ENCODE data around the gene TUBE1.
"Not testable (repeated sequence)": the region's sequence is repeated elsewhere in the genome, so short reads cannot be mapped to it uniquely, and the experiment has no call there.

Gene TUBE1

GRCh38 chr6:112062966-112063365 lies 24.3 kb downstream of the TUBE1 start:
- no peak for DNase-seq (ENCODE audit: low spot score)

- no peak for DNase-seq (ENCODE audit: low spot score)
Observed at GRCh38 chr6:112061605-112062004, 25.7 kb downstream of the TUBE1 start.

DNA sequence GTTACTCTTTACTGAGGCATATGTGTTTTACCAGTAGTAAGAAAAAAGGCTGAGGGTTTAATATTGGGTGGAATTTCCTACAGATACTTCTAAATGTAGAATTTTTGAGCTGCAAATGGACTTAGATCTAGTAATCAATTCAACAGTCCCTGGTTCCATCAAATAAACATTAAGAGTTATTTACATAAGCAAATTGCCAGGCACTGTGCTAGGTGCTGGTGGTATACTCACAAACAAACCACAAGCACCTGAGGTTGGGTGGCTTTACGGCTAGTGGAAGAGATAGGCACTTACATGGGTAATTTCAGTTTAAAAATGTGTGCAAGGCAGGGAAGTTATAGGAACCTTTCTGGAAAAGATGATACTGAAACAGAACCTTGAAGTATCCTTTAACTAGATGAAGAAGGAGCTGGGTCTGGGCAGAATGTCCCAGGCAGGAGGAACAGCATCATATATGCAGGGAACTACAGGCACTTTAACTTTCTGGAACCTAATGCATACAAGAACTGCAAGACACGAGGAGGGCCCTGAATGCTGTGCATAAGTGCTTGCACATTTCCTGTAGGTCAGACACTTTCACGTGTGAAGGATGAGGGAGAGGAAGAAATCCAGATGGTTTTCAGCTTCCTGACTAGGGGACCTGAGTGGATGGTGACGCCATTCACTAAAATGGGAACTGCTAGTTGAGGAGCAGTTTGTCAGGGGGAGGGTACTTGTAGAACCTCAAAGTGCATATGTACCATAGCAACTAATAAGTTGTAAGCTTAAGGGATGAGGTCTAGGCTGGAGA lies 28.8 kb downstream of the TUBE1 start:
- no peak for DNase-seq (ENCODE audit: low spot score)

GRCh38 chr6:112054555-112055190 lies 32.6 kb downstream of the TUBE1 start:
- DNase-seq (ENCODE audit: low spot score): no peak

DNA sequence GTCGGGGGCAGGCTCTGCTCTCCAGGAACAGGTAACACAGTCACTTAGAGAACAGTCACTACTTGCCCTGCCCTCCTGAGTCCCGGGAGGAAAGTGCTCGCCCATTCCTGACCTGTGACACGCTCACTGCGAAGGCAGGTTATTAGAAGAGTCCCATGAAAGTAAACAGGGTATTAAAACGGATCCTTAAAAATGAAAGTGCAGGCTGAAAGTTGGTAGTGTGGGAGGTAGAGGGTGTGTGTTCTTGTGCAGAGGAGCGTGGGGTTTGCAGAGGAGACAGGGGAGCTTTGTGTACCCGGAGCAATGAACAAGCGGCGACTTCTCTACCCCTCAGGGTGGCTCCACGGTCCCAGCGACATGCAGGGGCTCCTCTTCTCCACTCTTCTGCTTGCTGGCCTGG lies 33.3 kb downstream of the TUBE1 start, which contains the start of gene CCN6:
Gene CCN6, plus strand, starts transcription at position 104 of the 400 bp plus-strand sequence. Its CDS starts 254 bp downstream, at position 358.
- DNase-seq (ENCODE audit: low spot score): no peak

- not testable (repeated sequence) for DNase-seq (ENCODE audit: low spot score)
Observed at GRCh38 chr6:112051251-112051740, 36.0 kb downstream of the TUBE1 start.

GRCh38 chr6:112050429-112050828 lies 36.9 kb downstream of the TUBE1 start:
- no peak for DNase-seq (ENCODE audit: low spot score)

DNA sequence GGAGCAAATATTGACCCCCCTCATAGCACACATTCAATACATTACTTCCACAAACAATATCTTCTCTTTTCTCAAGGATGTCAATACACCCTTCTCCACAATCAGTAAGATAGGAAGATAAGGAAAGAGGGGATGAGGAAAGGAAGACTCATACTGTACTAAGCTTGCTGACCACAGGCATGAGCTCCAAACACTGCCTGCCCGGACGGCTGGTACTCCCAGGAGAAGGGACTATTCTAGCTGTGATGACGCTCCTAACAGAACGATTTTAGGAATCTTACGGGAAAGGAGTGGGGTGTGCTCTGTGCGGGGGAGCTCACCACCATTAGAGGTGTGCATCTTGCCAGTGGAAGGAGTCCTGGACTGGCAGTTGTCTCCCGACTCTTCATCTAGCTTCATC lies 37.3 kb downstream of the TUBE1 start:
- DNase-seq (ENCODE audit: low spot score): no peak

DNA sequence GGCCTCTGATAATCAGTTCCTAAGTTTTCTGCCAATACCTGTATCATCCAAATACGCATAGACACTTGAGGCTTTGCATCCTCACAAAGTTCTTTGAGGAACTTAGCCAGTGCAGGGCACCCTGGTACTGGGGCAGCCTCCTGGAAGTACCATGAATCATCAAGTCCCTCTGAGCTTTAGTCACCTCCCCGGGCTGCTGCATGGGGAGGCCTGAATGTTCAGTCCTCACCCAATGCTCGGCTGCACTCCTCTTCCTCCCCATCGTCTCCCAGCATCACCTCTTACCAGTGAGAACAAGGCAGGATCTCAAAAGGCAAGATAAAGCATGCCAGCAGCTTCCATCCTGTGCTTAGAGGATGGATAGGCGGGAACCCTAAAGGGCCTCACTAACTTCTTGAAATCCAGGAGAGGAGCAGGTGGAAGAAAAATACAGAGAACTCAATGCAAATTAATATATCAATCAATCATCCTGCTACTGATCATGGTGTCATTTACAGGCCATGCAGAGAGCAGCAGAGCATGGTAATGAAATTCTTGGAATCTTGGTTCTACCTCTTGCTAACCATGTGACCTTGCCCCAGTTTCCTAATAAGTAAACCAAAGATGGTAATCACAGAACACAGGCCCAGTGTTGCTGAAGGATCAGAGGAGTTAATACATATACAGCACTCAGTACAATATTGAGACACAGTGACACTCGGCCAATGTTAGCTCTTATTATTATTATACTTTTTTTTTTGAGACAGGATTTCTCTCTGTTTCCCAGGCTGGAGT lies 38.1 kb downstream of the TUBE1 start:
- DNase-seq (ENCODE audit: low spot score): no peak

DNA sequence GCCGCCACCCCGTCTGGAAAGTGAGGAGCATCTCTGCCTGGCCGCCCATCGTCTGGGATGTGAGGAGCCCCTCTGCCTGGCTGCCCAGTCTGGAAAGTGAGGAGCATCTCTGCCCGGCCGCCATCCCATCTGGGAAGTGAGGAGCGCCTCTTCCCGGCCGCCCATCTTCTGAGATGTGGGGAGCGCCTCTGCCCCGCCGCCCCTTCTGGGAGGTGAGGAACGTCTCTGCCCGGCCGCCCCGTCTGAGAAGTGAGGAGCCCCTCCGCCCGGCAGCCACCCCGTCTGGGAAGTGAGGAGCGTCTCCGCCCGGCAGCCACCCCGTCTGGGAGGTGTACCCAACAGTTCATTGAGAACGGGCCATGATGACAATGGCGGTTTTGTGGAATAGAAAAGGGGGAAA lies 39.8 kb downstream of the TUBE1 start:
- not testable (repeated sequence) for DNase-seq (ENCODE audit: low spot score)

DNA sequence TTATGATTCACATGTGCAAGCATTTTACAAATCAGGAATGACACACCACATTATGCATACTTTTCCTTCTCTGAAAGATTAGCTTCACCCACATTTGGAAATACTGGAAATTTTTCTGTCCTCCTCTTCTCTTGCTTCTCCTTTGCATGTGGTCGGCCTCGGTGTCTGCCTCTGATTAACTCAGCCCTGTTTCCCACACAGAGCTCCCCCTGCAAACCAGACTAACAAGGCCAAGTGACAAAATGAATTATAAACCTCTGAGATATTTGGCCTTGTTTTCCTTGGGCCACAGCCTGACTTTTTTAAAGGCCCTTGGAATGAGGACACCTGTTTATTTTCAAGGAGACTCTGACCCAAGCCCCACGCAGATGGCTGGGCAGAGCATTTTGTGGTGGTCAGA lies 42.4 kb downstream of the TUBE1 start:
- DNase-seq (ENCODE audit: low spot score): no peak

DNA sequence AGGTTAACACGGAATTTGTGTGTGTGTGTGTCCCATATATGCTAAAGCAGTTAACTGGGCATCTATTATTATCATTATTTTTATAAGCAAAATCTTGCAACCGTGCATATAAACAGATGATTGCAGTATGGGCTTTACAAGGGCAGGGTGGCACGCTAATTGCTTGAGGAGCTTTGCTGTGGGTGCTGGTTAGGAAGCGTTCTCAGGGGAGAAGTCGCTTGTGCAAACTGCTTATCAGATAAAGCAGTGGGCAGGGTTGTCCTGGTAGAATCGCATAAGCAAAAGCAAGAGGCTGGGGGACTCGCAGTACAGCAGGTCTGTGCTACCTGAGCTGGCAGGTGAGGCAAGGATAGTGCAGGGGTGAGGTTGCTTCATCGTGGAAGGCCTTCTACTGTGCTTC lies 43.1 kb downstream of the TUBE1 start:
- no peak for DNase-seq (ENCODE audit: low spot score)

DNA sequence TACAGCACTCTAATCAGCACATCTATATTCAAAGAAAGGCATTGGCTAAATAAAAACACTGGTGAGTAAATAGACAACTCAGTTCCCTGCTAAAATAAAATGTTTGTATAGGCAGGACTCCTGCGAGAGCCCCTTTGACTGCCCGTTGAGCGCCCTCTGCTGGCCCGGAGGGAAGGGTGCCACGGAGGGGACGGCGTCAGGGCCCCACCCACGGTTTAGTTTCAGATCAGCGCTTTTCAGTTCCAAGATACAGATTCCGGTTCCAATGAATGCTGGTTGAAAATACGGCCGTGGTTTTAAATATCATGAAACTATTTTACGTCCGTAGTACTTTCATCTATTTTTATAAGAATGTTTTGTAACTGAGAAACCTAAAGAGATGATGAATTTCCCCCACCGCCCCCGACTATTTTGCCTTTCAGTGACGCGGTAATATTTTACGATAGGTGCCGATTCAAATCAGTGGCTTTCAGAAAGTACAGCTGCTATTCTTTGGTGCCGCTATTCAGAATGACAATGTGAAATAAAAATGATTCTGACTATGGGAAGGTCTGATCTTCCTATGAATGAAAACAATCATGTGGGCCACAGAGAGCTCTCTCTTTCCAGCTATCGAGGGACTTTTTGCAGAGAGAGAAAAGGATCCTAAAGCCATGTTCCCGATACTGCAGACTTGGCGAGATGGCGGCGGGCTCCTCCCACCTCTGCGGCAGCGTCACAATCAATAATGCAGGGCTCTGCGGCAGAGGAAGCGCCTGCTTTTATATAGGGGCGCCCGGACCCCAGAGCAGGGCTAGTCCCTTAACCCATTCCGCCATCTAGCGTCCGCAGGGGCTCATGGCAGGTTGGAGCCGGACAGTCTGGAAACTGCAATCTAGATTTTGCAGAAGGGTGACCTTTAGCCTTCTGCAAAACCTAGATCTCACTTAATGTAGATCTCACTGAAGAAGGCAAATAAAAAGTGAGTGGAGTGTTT lies 44.0 kb downstream of the TUBE1 start:
- DNase-seq (ENCODE audit: low spot score): peak; percentile 90

DNA sequence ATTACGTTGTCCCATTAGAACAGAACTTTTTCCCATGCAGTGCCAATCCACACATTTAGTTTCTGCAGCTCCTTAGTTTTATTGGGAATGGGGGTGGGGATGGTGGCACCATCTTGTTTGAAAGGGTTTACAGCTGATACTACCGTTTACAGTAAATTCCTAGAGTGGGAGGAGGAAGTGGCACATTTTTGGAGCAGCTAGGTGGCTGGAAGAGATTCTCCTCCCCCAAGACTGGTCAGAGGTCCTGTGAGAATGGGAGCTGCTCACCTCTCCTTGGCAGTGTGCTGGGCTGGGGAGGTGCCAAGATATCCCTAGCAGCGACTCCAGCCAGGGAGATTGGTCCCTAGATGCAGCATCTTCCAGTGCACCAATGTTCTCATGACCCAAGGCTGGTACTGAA lies 45.7 kb downstream of the TUBE1 start:
- DNase-seq (ENCODE audit: low spot score): no peak

- DNase-seq (ENCODE audit: low spot score): no peak
Observed at GRCh38 chr6:112040956-112041355, 46.3 kb downstream of the TUBE1 start.

GRCh38 chr6:112039431-112039770 lies 47.9 kb downstream of the TUBE1 start:
- no peak for DNase-seq (ENCODE audit: low spot score)

DNA sequence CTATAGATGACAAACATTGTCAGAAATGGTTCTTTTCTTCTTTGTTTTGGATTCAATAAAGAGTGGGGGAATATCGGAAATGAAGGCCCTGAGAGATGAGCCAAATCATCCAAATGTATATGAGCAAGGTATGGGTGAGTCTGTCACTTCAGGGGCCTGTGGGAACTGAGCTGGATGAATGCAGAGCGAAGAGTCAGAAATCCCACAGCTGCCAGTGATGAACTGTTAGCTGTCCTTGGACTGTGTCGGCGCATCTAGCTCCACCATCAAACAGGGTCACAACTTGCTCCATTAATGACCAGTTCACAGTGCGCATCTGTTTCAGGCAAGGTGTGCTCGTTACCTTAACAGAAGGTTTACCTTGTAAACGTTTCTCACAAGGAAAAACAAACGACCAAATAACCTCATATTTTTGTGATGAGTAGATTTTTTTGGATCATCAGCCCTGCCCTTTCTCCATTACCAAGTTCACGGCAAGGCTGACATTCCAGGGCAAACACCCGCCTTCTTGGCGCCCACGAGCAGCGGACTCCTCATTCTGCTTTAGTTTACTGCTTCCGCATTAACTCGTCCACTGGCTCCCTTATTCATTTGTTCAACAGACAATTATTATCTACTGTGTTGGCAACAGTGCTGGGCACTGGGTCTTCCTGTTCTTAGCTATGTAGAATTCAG lies 48.4 kb downstream of the TUBE1 start:
- DNase-seq (ENCODE audit: low spot score): no peak

DNA sequence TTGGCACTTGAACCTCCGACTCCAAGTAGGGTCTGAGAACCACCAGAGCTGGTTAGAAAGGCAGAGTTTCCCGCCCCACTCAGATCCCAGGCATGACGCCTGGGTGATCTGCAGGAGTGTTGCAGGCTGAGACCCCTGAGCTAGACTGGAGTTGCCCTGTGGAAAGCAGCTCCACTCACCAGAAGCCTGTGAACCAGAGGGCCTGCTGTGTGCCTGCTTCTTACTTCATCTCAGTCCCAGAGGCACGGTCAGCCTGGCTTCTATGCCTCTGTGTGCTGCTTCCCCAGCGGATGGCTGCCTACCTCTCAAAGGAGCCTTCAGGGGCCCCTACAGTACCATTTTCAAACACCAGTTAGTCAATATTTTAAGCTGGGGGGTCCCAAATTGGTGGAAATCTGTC lies 49.0 kb downstream of the TUBE1 start:
- DNase-seq (ENCODE audit: low spot score): no peak

- DNase-seq (ENCODE audit: low spot score): peak; percentile 75
Observed at GRCh38 chr6:112037783-112038216, 49.5 kb downstream of the TUBE1 start.

DNA sequence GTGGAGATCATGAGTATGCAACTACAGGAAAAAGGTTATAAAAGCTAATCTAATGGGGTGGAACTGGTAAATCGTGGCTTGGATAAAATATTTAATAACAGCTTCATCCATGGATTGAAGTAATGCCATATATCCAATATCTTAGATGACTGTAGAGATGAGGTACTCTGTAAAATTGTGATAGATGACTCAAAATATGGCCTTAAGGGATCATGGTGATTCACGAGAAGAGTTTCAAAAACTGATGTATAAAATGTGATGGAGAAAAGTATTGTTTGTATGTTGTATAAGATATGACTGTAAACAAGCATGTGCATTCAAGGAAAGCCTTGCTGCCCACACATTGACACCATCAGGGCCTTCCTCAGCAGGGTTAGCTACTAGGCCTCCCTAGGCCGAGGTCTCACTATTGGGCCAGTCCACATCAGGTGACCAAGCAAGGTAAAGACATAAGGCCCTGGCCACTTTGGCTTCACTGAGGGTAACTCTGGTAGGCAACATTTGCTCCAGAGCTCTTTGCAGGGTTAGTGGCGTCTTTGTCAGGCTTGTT lies 51.1 kb downstream of the TUBE1 start:
- DNase-seq (ENCODE audit: low spot score): no peak

GRCh38 chr6:112034616-112034995 lies 52.7 kb downstream of the TUBE1 start:
- DNase-seq (ENCODE audit: low spot score): no peak

Data from Ammon's horn (tissue), 1 donor.